ENCODE measurements around the gene MYO5A.
"Not testable (repeated sequence)": the region's sequence is repeated elsewhere in the genome, so short reads cannot be mapped to it uniquely, and the experiment has no call there.

MYO5A gene

DNA sequence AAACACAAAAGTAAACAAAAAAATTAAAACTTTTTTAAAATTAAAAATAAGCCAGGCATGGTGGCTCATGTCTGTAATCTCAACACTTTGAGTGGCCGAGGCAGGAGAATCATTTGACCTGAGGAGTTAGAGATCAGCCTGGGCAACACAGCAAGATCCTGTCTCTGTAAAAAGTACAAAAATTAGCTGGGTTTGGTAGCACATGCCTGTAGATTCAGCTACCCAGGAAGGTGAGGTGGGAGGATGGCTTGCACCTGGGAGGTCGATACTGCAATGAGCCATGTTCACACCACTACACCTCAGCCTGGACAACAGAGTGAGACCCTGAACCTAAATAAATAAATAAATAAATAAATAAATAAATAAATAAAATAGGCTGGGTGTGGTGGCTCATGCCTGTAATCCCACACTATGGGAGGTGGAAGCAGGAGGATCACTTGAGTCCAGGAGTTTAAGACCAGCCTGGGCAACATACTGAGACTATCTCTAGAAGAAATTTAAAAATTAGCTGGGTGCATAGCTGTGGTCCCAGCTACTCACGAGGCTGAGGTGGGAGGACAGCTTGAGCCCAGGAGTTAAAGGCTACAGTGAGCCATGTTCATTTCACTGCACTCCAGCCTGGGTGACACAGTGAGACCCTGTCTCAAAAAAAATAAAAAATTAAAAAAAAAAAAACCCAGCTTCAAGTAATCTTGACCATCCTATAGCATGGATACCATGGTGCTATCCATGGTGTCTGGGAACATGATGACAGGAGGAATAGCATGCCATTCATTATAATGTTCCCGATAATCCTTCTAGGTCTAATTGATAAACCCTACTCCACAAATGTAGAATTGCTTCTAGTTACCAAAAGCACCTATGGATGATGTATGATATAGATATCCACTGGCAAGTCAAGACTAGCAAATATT lies 4.2 kb downstream of the MYO5A start:
- no peak for DNase-seq (ENCODE audit: insufficient read length, low spot score)
- no peak for FAIRE-seq
- TF ChIP-seq TAF1 (IDR thresholded peaks at IDR 0.05; ENCODE audit: low read depth, low read length) (no peak), SPI1 (IDR thresholded peaks at IDR 0.05; ENCODE audit: low read depth, low read length) (no peak), POLR2AphosphoS5 (IDR thresholded peaks at IDR 0.05; ENCODE audit: low read depth, low read length) (no peak), POLR2A (IDR thresholded peaks at IDR 0.05; ENCODE audit: low read depth, low read length) (no peak), PAX5 (IDR thresholded peaks at IDR 0.05; ENCODE audit: insufficient read depth, low read length, severe bottlenecking) (no peak), POU2F2 (IDR thresholded peaks at IDR 0.05; ENCODE audit: low read depth, low read length) (no peak)

DNA sequence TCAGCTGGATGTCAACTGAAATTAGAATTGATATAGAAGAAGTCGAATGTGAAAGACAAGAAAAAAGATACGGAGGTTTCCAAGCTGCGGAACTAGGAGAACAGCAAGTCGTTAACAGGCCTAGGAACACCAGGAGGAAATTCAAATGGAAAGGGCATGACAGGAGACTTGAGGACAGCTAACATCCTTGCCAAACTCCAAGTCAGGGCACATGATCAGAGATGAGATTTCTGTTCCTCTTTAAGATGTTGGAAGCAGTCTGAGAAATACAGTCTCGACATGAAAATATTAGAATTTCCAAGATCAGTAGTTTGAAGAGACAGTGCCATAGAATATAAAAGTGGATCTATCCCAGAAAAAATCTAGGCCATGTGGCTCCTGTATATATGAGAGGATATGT lies 5.0 kb downstream of the MYO5A start:
- TF ChIP-seq POLR2AphosphoS5 (IDR thresholded peaks at IDR 0.05; ENCODE audit: low read depth, low read length): no peak
- no peak for TF ChIP-seq POU2F2 (IDR thresholded peaks at IDR 0.05; ENCODE audit: low read depth, low read length)
- TF ChIP-seq SPI1 (IDR thresholded peaks at IDR 0.05; ENCODE audit: low read depth, low read length): no peak
- no peak for FAIRE-seq
- DNase-seq (ENCODE audit: insufficient read length, low spot score): no peak

DNA sequence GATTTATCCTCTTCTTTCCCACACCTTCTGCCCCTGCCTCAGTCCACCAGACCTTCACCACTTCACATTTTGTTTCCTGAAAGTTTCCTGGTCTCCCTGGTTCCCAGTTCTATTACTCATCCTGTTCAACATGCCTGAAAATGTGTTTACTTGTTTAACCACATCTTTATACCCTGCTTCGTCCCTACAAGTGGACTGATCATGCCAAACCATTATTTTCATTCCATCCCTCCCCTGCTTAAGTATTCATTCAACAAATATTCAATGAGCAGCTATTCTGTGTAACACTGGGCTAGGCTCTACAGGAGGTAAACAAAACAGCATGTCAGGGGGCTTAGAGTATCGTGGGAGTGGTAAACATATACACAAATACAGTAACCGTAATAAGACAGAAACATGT lies 5.5 kb downstream of the MYO5A start:
- no peak for FAIRE-seq
- no peak for TF ChIP-seq SPI1 (IDR thresholded peaks at IDR 0.05; ENCODE audit: low read depth, low read length)
- no peak for TF ChIP-seq TAF1 (IDR thresholded peaks at IDR 0.05; ENCODE audit: low read depth, low read length)
- TF ChIP-seq POLR2A (IDR thresholded peaks at IDR 0.05; ENCODE audit: low read depth, low read length): no peak
- no peak for TF ChIP-seq PAX5 (IDR thresholded peaks at IDR 0.05; ENCODE audit: insufficient read depth, low read length, severe bottlenecking)
- no peak for TF ChIP-seq POLR2AphosphoS5 (IDR thresholded peaks at IDR 0.05; ENCODE audit: low read depth, low read length)
- no peak for TF ChIP-seq POU2F2 (IDR thresholded peaks at IDR 0.05; ENCODE audit: low read depth, low read length)
- DNase-seq (ENCODE audit: insufficient read length, low spot score): no peak

DNA sequence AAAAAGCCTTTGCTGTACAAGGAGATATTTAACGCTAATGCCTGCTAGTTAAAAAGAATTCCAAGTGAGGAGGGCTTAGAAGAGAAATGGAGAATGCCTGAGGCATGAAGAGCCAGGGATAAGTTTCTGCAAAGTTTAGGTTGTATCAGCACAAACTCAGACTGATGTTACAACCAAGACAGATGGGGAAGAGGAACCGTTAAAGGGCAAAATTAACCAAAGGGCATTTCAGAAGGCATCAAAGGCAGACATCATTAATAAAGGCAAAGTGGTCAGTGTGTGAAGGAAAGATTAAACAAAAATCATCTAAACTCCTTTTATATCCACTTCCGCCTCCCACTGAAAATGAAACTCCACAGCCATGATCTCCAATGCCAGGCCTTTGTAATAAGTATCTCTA lies 7.0 kb downstream of the MYO5A start:
- DNase-seq (ENCODE audit: insufficient read length, low spot score) (no peak), FAIRE-seq (no peak)
- TF ChIP-seq POLR2AphosphoS5 (IDR thresholded peaks at IDR 0.05; ENCODE audit: low read depth, low read length) (no peak), PAX5 (IDR thresholded peaks at IDR 0.05; ENCODE audit: insufficient read depth, low read length, severe bottlenecking) (no peak), POU2F2 (IDR thresholded peaks at IDR 0.05; ENCODE audit: low read depth, low read length) (no peak), SPI1 (IDR thresholded peaks at IDR 0.05; ENCODE audit: low read depth, low read length) (no peak), POLR2A (IDR thresholded peaks at IDR 0.05; ENCODE audit: low read depth, low read length) (no peak), TAF1 (IDR thresholded peaks at IDR 0.05; ENCODE audit: low read depth, low read length) (no peak)

DNA sequence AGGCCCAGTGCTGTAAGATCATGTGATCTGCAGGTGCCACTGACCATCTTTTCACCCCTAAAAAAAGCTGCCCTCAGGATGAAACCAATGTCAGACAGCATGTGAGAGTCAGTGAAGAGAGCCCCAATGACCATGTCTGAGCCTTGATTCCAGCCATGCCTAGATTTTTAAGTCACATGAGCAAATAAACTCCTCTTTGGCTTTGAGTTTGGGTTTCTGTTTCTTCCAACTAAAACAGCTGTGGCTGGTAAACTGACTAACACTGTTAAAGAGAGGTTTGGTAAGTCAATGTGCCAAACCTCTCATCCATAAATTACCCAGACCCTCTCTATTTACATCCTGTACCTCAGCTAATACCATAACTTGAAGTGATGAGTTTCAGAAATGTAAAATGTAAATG lies 8.3 kb downstream of the MYO5A start:
- no peak for FAIRE-seq
- no peak for TF ChIP-seq POLR2A (IDR thresholded peaks at IDR 0.05; ENCODE audit: low read depth, low read length)
- no peak for TF ChIP-seq POU2F2 (IDR thresholded peaks at IDR 0.05; ENCODE audit: low read depth, low read length)
- no peak for TF ChIP-seq TAF1 (IDR thresholded peaks at IDR 0.05; ENCODE audit: low read depth, low read length)
- no peak for TF ChIP-seq SPI1 (IDR thresholded peaks at IDR 0.05; ENCODE audit: low read depth, low read length)
- no peak for TF ChIP-seq PAX5 (IDR thresholded peaks at IDR 0.05; ENCODE audit: insufficient read depth, low read length, severe bottlenecking)
- TF ChIP-seq POLR2AphosphoS5 (IDR thresholded peaks at IDR 0.05; ENCODE audit: low read depth, low read length): no peak
- no peak for DNase-seq (ENCODE audit: insufficient read length, low spot score)

DNA sequence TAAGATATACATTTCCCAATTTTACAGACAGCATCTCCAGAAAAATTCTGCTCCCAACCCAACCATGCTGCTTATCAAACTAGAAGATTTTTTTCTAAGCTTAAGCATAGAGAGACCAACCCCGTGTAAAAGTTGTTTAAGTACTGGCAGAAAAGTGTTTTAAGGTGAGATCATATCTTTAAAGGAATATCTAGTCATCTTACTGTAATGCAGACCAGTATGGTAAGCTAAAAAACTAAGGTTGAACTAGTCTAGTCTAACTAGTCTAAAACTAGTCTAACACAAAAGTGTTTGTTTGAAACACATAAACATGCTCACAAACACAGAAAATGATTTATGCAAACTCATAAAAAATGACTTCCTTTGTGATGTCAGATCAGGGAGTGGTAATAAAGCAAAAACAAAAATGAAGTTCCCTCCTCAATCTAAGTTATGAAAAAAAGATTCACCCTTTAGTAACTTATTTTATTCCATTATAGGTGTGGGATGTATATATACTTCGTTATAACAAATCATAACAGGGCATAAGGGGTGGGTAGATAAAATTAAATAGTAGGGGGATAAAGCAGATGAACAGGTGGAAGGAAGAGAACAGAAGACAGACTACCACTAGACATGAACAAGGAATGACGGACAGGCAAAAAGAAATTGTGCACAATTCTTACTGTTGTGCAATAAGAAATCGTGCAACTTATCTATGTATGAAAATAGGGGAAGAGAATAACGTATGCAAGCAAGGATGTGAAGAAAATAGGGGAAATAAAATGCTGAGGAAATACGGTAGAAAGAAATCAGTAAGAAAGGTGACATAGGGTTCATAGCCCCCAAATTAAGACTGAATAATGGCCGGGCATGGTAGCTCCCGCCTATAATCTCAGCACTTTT lies 10.0 kb downstream of the MYO5A start:
- FAIRE-seq (no peak), DNase-seq (ENCODE audit: insufficient read length, low spot score) (no peak)
- TF ChIP-seq POU2F2 (IDR thresholded peaks at IDR 0.05; ENCODE audit: low read depth, low read length) (no peak), SPI1 (IDR thresholded peaks at IDR 0.05; ENCODE audit: low read depth, low read length) (no peak), POLR2A (IDR thresholded peaks at IDR 0.05; ENCODE audit: low read depth, low read length) (no peak)

DNA sequence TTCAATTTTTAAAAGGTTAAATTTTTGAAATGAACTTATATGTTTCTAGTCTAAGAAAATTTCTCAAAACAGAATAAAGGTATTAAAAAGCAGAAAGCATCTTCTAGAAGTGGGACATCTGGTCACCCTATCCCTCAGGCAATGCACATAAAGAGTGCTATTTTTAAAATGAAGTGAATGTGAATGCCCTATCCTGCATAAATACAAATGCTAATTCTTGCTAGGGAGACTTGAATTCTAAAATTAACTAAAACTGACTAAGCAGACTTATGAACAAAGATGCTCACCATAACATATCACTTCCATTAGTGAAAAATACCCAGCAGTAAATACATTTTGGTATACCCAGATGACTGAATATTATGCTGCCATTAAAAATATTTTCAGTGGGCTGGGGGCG lies 11.7 kb downstream of the MYO5A start:
- TF ChIP-seq POLR2AphosphoS5 (IDR thresholded peaks at IDR 0.05; ENCODE audit: low read depth, low read length) (no peak), TAF1 (IDR thresholded peaks at IDR 0.05; ENCODE audit: low read depth, low read length) (no peak), PAX5 (IDR thresholded peaks at IDR 0.05; ENCODE audit: insufficient read depth, low read length, severe bottlenecking) (no peak), SPI1 (IDR thresholded peaks at IDR 0.05; ENCODE audit: low read depth, low read length) (no peak), POU2F2 (IDR thresholded peaks at IDR 0.05; ENCODE audit: low read depth, low read length) (no peak), POLR2A (IDR thresholded peaks at IDR 0.05; ENCODE audit: low read depth, low read length) (no peak)
- DNase-seq (ENCODE audit: insufficient read length, low spot score) (no peak), FAIRE-seq (no peak)

DNA sequence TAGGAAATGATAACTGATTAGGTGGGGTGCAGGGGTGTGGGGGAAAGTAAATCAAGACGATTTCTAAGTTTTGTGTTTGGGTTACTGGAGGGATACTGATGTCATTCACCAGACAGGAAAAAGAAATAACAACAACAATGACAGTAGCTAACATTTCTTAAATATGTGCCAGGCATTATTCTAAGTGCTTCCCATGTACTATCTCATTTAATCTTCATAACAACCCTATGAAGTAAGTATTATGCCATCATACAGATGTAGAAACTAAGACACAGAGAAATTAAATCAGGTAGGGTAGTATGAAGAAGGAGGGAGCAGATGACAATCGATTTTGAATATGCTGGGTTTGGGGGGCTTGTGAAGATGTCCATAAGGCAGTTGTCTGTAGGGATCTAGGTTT lies 13.3 kb downstream of the MYO5A start:
- DNase-seq (ENCODE audit: insufficient read length, low spot score): no peak
- FAIRE-seq: no peak
- TF ChIP-seq PAX5 (IDR thresholded peaks at IDR 0.05; ENCODE audit: insufficient read depth, low read length, severe bottlenecking) (no peak), POLR2AphosphoS5 (IDR thresholded peaks at IDR 0.05; ENCODE audit: low read depth, low read length) (no peak), POLR2A (IDR thresholded peaks at IDR 0.05; ENCODE audit: low read depth, low read length) (no peak), SPI1 (IDR thresholded peaks at IDR 0.05; ENCODE audit: low read depth, low read length) (no peak), POU2F2 (IDR thresholded peaks at IDR 0.05; ENCODE audit: low read depth, low read length) (no peak), TAF1 (IDR thresholded peaks at IDR 0.05; ENCODE audit: low read depth, low read length) (no peak)

DNA sequence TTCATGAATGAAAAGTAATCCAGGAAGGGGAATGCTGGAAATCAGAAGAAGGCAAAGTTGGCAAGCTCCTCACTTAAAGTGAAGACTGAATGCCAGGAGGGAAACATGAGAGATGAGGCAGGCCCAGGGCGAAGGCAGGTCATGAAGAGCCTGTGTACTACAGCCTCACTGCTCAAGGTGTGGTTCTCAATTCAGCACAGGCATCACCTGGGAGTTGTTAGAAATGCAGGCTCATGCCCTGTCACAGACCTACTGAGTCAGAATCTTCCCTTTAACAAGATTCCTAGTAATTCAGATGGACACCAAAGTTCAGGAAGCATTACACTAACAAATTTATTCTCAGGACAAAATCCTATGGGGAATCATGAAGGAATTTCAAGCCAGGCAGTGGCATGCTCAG lies 14.2 kb downstream of the MYO5A start:
- no peak for TF ChIP-seq POU2F2 (IDR thresholded peaks at IDR 0.05; ENCODE audit: low read depth, low read length)
- no peak for TF ChIP-seq SPI1 (IDR thresholded peaks at IDR 0.05; ENCODE audit: low read depth, low read length)
- TF ChIP-seq POLR2A (IDR thresholded peaks at IDR 0.05; ENCODE audit: low read depth, low read length): no peak
- no peak for TF ChIP-seq TAF1 (IDR thresholded peaks at IDR 0.05; ENCODE audit: low read depth, low read length)
- TF ChIP-seq PAX5 (IDR thresholded peaks at IDR 0.05; ENCODE audit: insufficient read depth, low read length, severe bottlenecking): no peak
- no peak for TF ChIP-seq POLR2AphosphoS5 (IDR thresholded peaks at IDR 0.05; ENCODE audit: low read depth, low read length)
- FAIRE-seq (no peak), DNase-seq (ENCODE audit: insufficient read length, low spot score) (no peak)

DNA sequence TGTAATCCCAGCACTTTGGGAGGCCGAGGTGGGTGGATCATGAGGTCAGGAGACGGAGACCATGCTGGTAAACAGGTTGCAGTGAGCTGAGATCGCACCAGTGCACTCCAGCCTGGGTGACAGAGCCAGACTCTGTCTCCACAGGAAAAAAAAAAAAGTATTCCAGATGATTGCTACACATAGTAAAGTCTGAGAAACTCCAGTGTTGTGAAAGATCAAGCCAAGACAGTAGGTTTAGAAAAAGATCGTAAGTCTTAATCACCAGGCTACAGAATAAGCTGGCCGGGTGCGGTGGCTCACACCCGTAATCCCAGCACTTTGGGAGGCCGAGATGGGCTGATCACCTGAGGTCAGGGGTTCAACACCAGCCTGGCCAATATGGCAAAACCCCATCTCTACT lies 15.8 kb downstream of the MYO5A start:
- not testable (repeated sequence) for FAIRE-seq; DNase-seq (ENCODE audit: insufficient read length, low spot score)
